ENCODE data around the gene FEM1B.

- TF ChIP-seq POLR2AphosphoS5 (IDR thresholded peaks at IDR 0.05) (no peak), CTCF (IDR thresholded peaks at IDR 0.05) (peak in 5 of 7 experiments; percentile 57 to 86 (median 80)), POLR2A (IDR thresholded peaks at IDR 0.05) (no peak), EP300 (IDR thresholded peaks at IDR 0.05) (no peak)
Measured at GRCh38 chr15:68252925-68253534, 24.5 kb upstream of the FEM1B start.

Measured in stomach (tissue), 4 donors.